Esophagus muscularis mucosa (tissue), 4 donors: ENCODE results near the gene LDHA. TPM values are rescaled to one million over a fixed set of nuclear protein-coding genes. Genes with fewer than 3 reads are reported as not detected.

ENCODE experiments used
- DNase-seq: peaks from one replicate; pipeline ENCODE4 v3.0.0-alpha.2; 2017; ENCODE audit errors: extremely low spot score
- H3K27ac ChIP-seq, 4 donors: fragments of 200-600 bp; sonication (generic); replicated peaks in 1 of 4; 1 replicate in 3 of 4; 2 replicates in 1 of 4; pipeline ENCODE4 v1.5.1; 2016 to 2019; ENCODE audit warnings: mild to moderate bottlenecking in 1 of 4
- H3K27me3 ChIP-seq, 4 donors: fragments of 200-600 bp; sonication (generic); one replicate each; pipeline versions ENCODE4 v1.5.1 to v1.6.0; 2016 to 2019
- H3K36me3 ChIP-seq, 4 donors: fragments of 200-600 bp; sonication (generic); one replicate each; pipeline ENCODE4 v1.5.1; 2016 to 2019
- H3K4me1 ChIP-seq, 4 donors: fragments of 200-600 bp; sonication (generic); one replicate each; pipeline ENCODE4 v1.5.1; 2016 to 2019
- H3K4me3 ChIP-seq, 4 donors: fragments of 200-600 bp; sonication (generic); 1 replicate in 2 of 4; 2 replicates in 2 of 4; pipeline ENCODE4 v1.5.1; 2016 to 2019; ENCODE audit warnings: mild to moderate bottlenecking in 4 of 4, moderate library complexity in 1 of 4
- H3K9me3 ChIP-seq, 4 donors: fragments of 200-600 bp; sonication (generic); 1 replicate in 3 of 4; 2 replicates in 1 of 4; pipeline ENCODE4 v1.5.1; 2016 to 2019
- CTCF ChIP-seq, 3 experiments: fragments of 200-600 bp in 2 of 3; fragments of 450-650 bp in 1 of 3; sonication (generic) in 2 of 3; IDR thresholded peaks; one replicate each; pipeline ENCODE4 v1.5.1; 2017 to 2019; ENCODE audit warnings: antibody characterized with exemption in 3 of 3, mild to moderate bottlenecking in 2 of 3, moderate library complexity in 1 of 3
- EP300 ChIP-seq: sonication (generic); formaldehyde crosslinking; IDR thresholded peaks from one replicate; pipeline ENCODE4 v1.6.1; 2017; ENCODE audit warnings: antibody characterized with exemption
- POLR2A ChIP-seq: fragments of 450-650 bp; IDR thresholded peaks from one replicate; pipeline ENCODE4 v1.6.1; 2017; ENCODE audit warnings: antibody characterized with exemption, moderate library complexity, mild to moderate bottlenecking, low read depth
- POLR2AphosphoS5 ChIP-seq, 2 donors: sonication (generic); formaldehyde crosslinking; IDR thresholded peaks; one replicate each; pipeline ENCODE4 v1.6.1; 2017; ENCODE audit warnings: antibody characterized with exemption in 2 of 2
- WGBS: methylation state at CpG from one replicate; pipeline ENCODE4 v1.1.5; 2018; 5-methylcytosine and 5-hydroxymethylcytosine counted together
- intact Hi-C: fragments of 100-400 bp; cut with DNase I; formaldehyde crosslinking; loops from one replicate; pipeline ENCODE4 v1.15.1; 2023
- total RNA-seq, 4 donors: library from RNA; depleted of rRNA; stranded (reverse); fragments of >200 nt; gene quantifications; one replicate each; pipeline versions ENCODE4 v1.1.0 to v1.2.1, GENCODE V29; 2016

LDHA gene
- total RNA-seq, 4 donors from 2014 or later, result 399 to 523 (median 446) TPM

GRCh38 chr11:18392434-18393321 is 1.7 kb upstream of the LDHA start:
- intact Hi-C loops, result no loop called here
- H3K27me3 ChIP-seq, result no peaks in the 10 kb centered on the region
- no peak for DNase-seq
- H3K36me3 ChIP-seq, result peaks cover 5 to 13% (median 9%) of the 10 kb centered on the region in 4 donors
- no peak overlapping the region for H3K4me3 ChIP-seq
- H3K4me1 ChIP-seq, result peaks cover 15 to 29% (median 27%) of the 10 kb centered on the region in 4 donors
- peak overlapping the region; percentile 92 to 97 (median 96) for H3K27ac ChIP-seq
- no peaks in the 10 kb centered on the region for H3K9me3 ChIP-seq
- 80% methylated on average over 4 of the region's 4 CpGs for WGBS
- TF ChIP-seq POLR2A (no peak), POLR2AphosphoS5 (IDR thresholded peaks at IDR 0.05) (no peak), CTCF (IDR thresholded peaks at IDR 0.05) (no peak)

GRCh38 chr11:18393581-18394274 is 635 bp upstream of the LDHA start:
- Histone ChIP-seq H3K27me3 (no peaks in the 10 kb centered on the region), H3K27ac (peak overlapping the region; percentile 92 to 97 (median 96)), H3K36me3 (peaks cover 13 to 22% (median 19%) of the 10 kb centered on the region in 4 donors), H3K4me1 (peaks cover 15 to 33% (median 28%) of the 10 kb centered on the region in 4 donors), H3K4me3 (peak overlapping the region; percentile 80 to 89 (median 86)), H3K9me3 (no peaks in the 10 kb centered on the region)
- no peak for DNase-seq
- WGBS, result 73% methylated on average over 22 of the region's 22 CpGs
- TF ChIP-seq CTCF (IDR thresholded peaks at IDR 0.05) (no peak), POLR2AphosphoS5 (IDR thresholded peaks at IDR 0.05) (no peak), EP300 (no peak), POLR2A (no peak)
- intact Hi-C loops, result loop anchor here (2.0 kb wide), 1 partner anchor 71 kb away; the partner anchor contains the start of genes GTF2H1 and HPS5

GRCh38 chr11:18394928-18395734 is 768 bp downstream of the LDHA start:
- TF ChIP-seq POLR2A (no peak), CTCF (IDR thresholded peaks at IDR 0.05) (no peak), EP300 (no peak), POLR2AphosphoS5 (IDR thresholded peaks at IDR 0.05) (no peak)
- H3K36me3 ChIP-seq, result peaks cover 27 to 36% (median 33%) of the 10 kb centered on the region in 4 donors
- H3K27ac ChIP-seq, result peak overlapping the region; percentile 92 to 97 (median 96)
- intact Hi-C loops, result loop anchor here (2.0 to 5.0 kb wide), 2 partner anchors 72 to 132 kb away; partner anchors contain the start of genes GTF2H1, HPS5 and TSG101
- H3K27me3 ChIP-seq, result no peaks in the 10 kb centered on the region
- under 1% methylated on average over 36 of the region's 36 CpGs for WGBS
- no peak for DNase-seq
- H3K4me3 ChIP-seq, result peak overlapping the region; percentile 80 to 89 (median 86)
- H3K4me1 ChIP-seq, result peaks cover 15 to 37% (median 28%) of the 10 kb centered on the region in 4 donors
- no peaks in the 10 kb centered on the region for H3K9me3 ChIP-seq

- Histone ChIP-seq H3K4me3 (peak overlapping the region; percentile 80 to 89 (median 86)), H3K36me3 (peaks cover 35 to 44% (median 41%) of the 10 kb centered on the region in 4 donors), H3K27ac (peak overlapping the region; percentile 92 to 97 (median 96)), H3K9me3 (no peaks in the 10 kb centered on the region), H3K27me3 (no peaks in the 10 kb centered on the region), H3K4me1 (peaks cover 15 to 37% (median 28%) of the 10 kb centered on the region in 4 donors)
- intact Hi-C loops, result loop anchor here (2.0 to 5.0 kb wide), 2 partner anchors 73 to 131 kb away; partner anchors contain the start of genes GTF2H1, HPS5 and TSG101
- WGBS, result 0% methylated on average over 33 of the region's 46 CpGs
- DNase-seq, result peak; percentile 98
- TF ChIP-seq POLR2A, result peak; percentile 10
- no peak for TF ChIP-seq EP300
- TF ChIP-seq POLR2AphosphoS5 (IDR thresholded peaks at IDR 0.05), result peak; percentile 93 to 98
- TF ChIP-seq CTCF (IDR thresholded peaks at IDR 0.05), result peak in 1 of 3 experiments; percentile 16
Observed at GRCh38 chr11:18395735-18396504, 1.6 kb downstream of the LDHA start.
